Activated naive CD8-positive, alpha-beta T cell treated with anti-CD3 and anti-CD28 coated beads for 36 hours (primary cell): ENCODE data around the gene CEP170B. TPM values are rescaled to one million over a fixed set of nuclear protein-coding genes. Genes with fewer than 3 reads are reported as not detected.
A peak's percentile ranks its signal among the peaks of the same experiment; 100 is the strongest.

ENCODE experiments used
- DNase-seq: peaks from one replicate; pipeline ENCODE4 v3.0.0; 2021
- H3K27ac Mint-ChIP-seq: one replicate; pipeline ENCODE4 v1.8.0; 2022; ENCODE audit warnings: mild to moderate bottlenecking, moderate library complexity, mixed read lengths
- H3K27me3 Mint-ChIP-seq: one replicate; pipeline ENCODE4 v1.8.0; 2022; ENCODE audit warnings: mild to moderate bottlenecking, mixed read lengths
- H3K36me3 Mint-ChIP-seq: one replicate; pipeline ENCODE4 v1.8.0; 2021; ENCODE audit warnings: mild to moderate bottlenecking, mixed read lengths
- H3K4me1 Mint-ChIP-seq: one replicate; pipeline ENCODE4 v1.8.0; 2021; ENCODE audit warnings: mixed read lengths
- H3K4me3 Mint-ChIP-seq: one replicate; pipeline ENCODE4 v1.8.0; 2022; ENCODE audit warnings: mild to moderate bottlenecking, moderate library complexity, mixed read lengths
- H3K9me3 Mint-ChIP-seq: one replicate; pipeline ENCODE4 v1.8.0; 2022; ENCODE audit warnings: mixed read lengths
- total RNA-seq, 2 experiments: library from RNA; stranded (reverse); gene quantifications; one replicate each; pipeline ENCODE4 v1.2.3, GENCODE V29; 2021

Gene CEP170B
- total RNA-seq, 2 experiments from 2014 or later, result 4.6 to 4.7 TPM

GRCh38 chr14:104931771-104932675 lies 67.0 kb downstream of the CEP170B start:
- no peak overlapping the region for H3K27ac Mint-ChIP-seq
- peaks cover 22% of the 10 kb centered on the region for H3K27me3 Mint-ChIP-seq
- no peak overlapping the region for H3K4me3 Mint-ChIP-seq
- no peaks in the 10 kb centered on the region for H3K4me1 Mint-ChIP-seq
- no peaks in the 10 kb centered on the region for H3K36me3 Mint-ChIP-seq
- no peaks in the 10 kb centered on the region for H3K9me3 Mint-ChIP-seq
- no peak for DNase-seq

- H3K9me3 Mint-ChIP-seq, result no peaks in the 10 kb centered on the region
- H3K4me1 Mint-ChIP-seq, result no peaks in the 10 kb centered on the region
- H3K4me3 Mint-ChIP-seq, result peak overlapping the region; percentile 52
- no peaks in the 10 kb centered on the region for H3K36me3 Mint-ChIP-seq
- peak; percentile 87 for DNase-seq
- H3K27me3 Mint-ChIP-seq, result peaks cover 22% of the 10 kb centered on the region
- no peak overlapping the region for H3K27ac Mint-ChIP-seq
Observed at GRCh38 chr14:104932676-104933631, 67.9 kb downstream of the CEP170B start.

GRCh38 chr14:104933746-104934733 lies 69.0 kb downstream of the CEP170B start:
- H3K4me1 Mint-ChIP-seq, result no peaks in the 10 kb centered on the region
- no peak overlapping the region for H3K27ac Mint-ChIP-seq

GRCh38 chr14:104935026-104935650 lies 70.1 kb downstream of the CEP170B start:
- Mint-ChIP-seq H3K27ac (no peak overlapping the region), H3K9me3 (no peaks in the 10 kb centered on the region), H3K36me3 (no peaks in the 10 kb centered on the region), H3K4me1 (no peaks in the 10 kb centered on the region), H3K27me3 (peaks cover 29% of the 10 kb centered on the region), H3K4me3 (no peak overlapping the region)
- no peak for DNase-seq

More at GRCh38 chr14:104933746-104934733, 69.0 kb downstream of the CEP170B start:
- DNase-seq, result no peak
- H3K4me3 Mint-ChIP-seq, result peak overlapping the region; percentile 54
- no peaks in the 10 kb centered on the region for H3K36me3 Mint-ChIP-seq
- H3K27me3 Mint-ChIP-seq, result peaks cover 29% of the 10 kb centered on the region
- no peaks in the 10 kb centered on the region for H3K9me3 Mint-ChIP-seq

GRCh38 chr14:104935955-104936354 lies 70.9 kb downstream of the CEP170B start:
- no peaks in the 10 kb centered on the region for H3K4me1 Mint-ChIP-seq
- H3K4me3 Mint-ChIP-seq, result no peak overlapping the region
- no peak overlapping the region for H3K27ac Mint-ChIP-seq
- no peak for DNase-seq
- H3K9me3 Mint-ChIP-seq, result no peaks in the 10 kb centered on the region
- H3K27me3 Mint-ChIP-seq, result peaks cover 29% of the 10 kb centered on the region
- no peaks in the 10 kb centered on the region for H3K36me3 Mint-ChIP-seq

GRCh38 chr14:104936361-104937155 lies 71.5 kb downstream of the CEP170B start:
- Mint-ChIP-seq H3K9me3 (no peaks in the 10 kb centered on the region), H3K4me3 (no peak overlapping the region), H3K4me1 (no peaks in the 10 kb centered on the region), H3K27ac (no peak overlapping the region), H3K36me3 (no peaks in the 10 kb centered on the region), H3K27me3 (peaks cover 29% of the 10 kb centered on the region)
- no peak for DNase-seq

GRCh38 chr14:104937161-104937560 lies 72.1 kb downstream of the CEP170B start:
- H3K27ac Mint-ChIP-seq, result no peak overlapping the region
- no peak overlapping the region for H3K4me3 Mint-ChIP-seq
- no peaks in the 10 kb centered on the region for H3K9me3 Mint-ChIP-seq
- no peaks in the 10 kb centered on the region for H3K4me1 Mint-ChIP-seq
- no peaks in the 10 kb centered on the region for H3K36me3 Mint-ChIP-seq
- H3K27me3 Mint-ChIP-seq, result peaks cover 29% of the 10 kb centered on the region
- DNase-seq, result no peak

GRCh38 chr14:104937694-104938365 lies 72.8 kb downstream of the CEP170B start:
- no peaks in the 10 kb centered on the region for H3K36me3 Mint-ChIP-seq
- H3K27me3 Mint-ChIP-seq, result peaks cover 29% of the 10 kb centered on the region
- no peak overlapping the region for H3K4me3 Mint-ChIP-seq
- DNase-seq, result no peak
- H3K4me1 Mint-ChIP-seq, result no peaks in the 10 kb centered on the region
- H3K9me3 Mint-ChIP-seq, result no peaks in the 10 kb centered on the region
- H3K27ac Mint-ChIP-seq, result no peak overlapping the region

GRCh38 chr14:104938436-104938835 lies 73.4 kb downstream of the CEP170B start:
- H3K4me1 Mint-ChIP-seq, result no peaks in the 10 kb centered on the region
- no peaks in the 10 kb centered on the region for H3K9me3 Mint-ChIP-seq
- H3K36me3 Mint-ChIP-seq, result no peaks in the 10 kb centered on the region
- H3K4me3 Mint-ChIP-seq, result no peak overlapping the region
- H3K27ac Mint-ChIP-seq, result no peak overlapping the region
- peaks cover 29% of the 10 kb centered on the region for H3K27me3 Mint-ChIP-seq
- DNase-seq, result no peak

GRCh38 chr14:104938960-104939359 lies 73.9 kb downstream of the CEP170B start:
- no peaks in the 10 kb centered on the region for H3K9me3 Mint-ChIP-seq
- H3K27ac Mint-ChIP-seq, result no peak overlapping the region
- no peaks in the 10 kb centered on the region for H3K4me1 Mint-ChIP-seq
- H3K27me3 Mint-ChIP-seq, result peaks cover 28% of the 10 kb centered on the region
- no peaks in the 10 kb centered on the region for H3K36me3 Mint-ChIP-seq
- no peak overlapping the region for H3K4me3 Mint-ChIP-seq
- DNase-seq, result no peak

- Mint-ChIP-seq H3K4me1 (no peaks in the 10 kb centered on the region), H3K27me3 (peaks cover 19% of the 10 kb centered on the region), H3K4me3 (no peak overlapping the region), H3K36me3 (no peaks in the 10 kb centered on the region), H3K27ac (no peak overlapping the region), H3K9me3 (no peaks in the 10 kb centered on the region)
- DNase-seq, result no peak
Observed at GRCh38 chr14:104939666-104940410, 74.8 kb downstream of the CEP170B start.

GRCh38 chr14:104940526-104941150 lies 75.6 kb downstream of the CEP170B start:
- no peak overlapping the region for H3K4me3 Mint-ChIP-seq
- no peak for DNase-seq
- no peaks in the 10 kb centered on the region for H3K9me3 Mint-ChIP-seq
- H3K27me3 Mint-ChIP-seq, result peaks cover 15% of the 10 kb centered on the region
- H3K36me3 Mint-ChIP-seq, result no peaks in the 10 kb centered on the region
- no peak overlapping the region for H3K27ac Mint-ChIP-seq
- no peaks in the 10 kb centered on the region for H3K4me1 Mint-ChIP-seq
